Right lobe of liver (tissue), 6 donors: ENCODE results near the gene AP5S1. TPM values are rescaled to one million over a fixed set of nuclear protein-coding genes. Genes with fewer than 3 reads are reported as not detected.
A peak's percentile ranks its signal among the peaks of the same experiment; 100 is the strongest.

Experiments
- ATAC-seq, 4 donors: fragments of 200-7000 bp; cut with Tn5 transposase; one replicate each; pipeline ENCODE4 v1.9.1; 2020; ENCODE audit warnings: mild to moderate bottlenecking in 4 of 4, moderate library complexity in 4 of 4
- DNase-seq, 3 donors: peaks; one replicate each; pipeline ENCODE4 v3.0.0-alpha.2; 2020
- H3K27ac ChIP-seq, 3 donors: fragments of 200-600 bp; one replicate each; pipeline ENCODE4 v1.8.0; 2022
- H3K27me3 ChIP-seq, 2 donors: fragments of 200-600 bp; one replicate each; pipeline ENCODE4 v1.8.0; 2022
- H3K36me3 ChIP-seq, 4 donors: fragments of 200-600 bp; sonication (generic) in 1 of 4; one replicate each; pipeline versions ENCODE4 v1.5.1 to v1.8.0; 2017 to 2022; ENCODE audit warnings: control low read depth in 1 of 4
- H3K4me1 ChIP-seq, 4 donors: fragments of 200-600 bp; sonication (generic) in 1 of 4; one replicate each; pipeline versions ENCODE4 v1.5.1 to v1.8.0; 2017 to 2022; ENCODE audit warnings: control low read depth in 1 of 4
- H3K4me3 ChIP-seq, 3 donors: fragments of 200-600 bp; one replicate each; pipeline ENCODE4 v1.8.0; 2022
- H3K9me3 ChIP-seq, 4 donors: fragments of 200-600 bp; sonication (generic) in 1 of 4; one replicate each; pipeline versions ENCODE4 v1.5.1 to v1.8.0; 2017 to 2022; ENCODE audit warnings: control low read depth in 1 of 4
- POLR2A ChIP-seq: fragments of 450-650 bp; IDR thresholded peaks from one replicate; pipeline ENCODE4 v1.6.1; 2017; ENCODE audit warnings: antibody characterized with exemption, mild to moderate bottlenecking
- WGBS: methylation state at CpG from one replicate; pipeline ENCODE4 v1.1.6; 2018; ENCODE audit warnings: low coverage, low lambda C conversion rate; ENCODE audit not compliant: insufficient coverage; ENCODE audit errors: missing lambda C conversion rate; 5-methylcytosine and 5-hydroxymethylcytosine counted together
- intact Hi-C, 2 donors: fragments of 100-400 bp; cut with DNase I; formaldehyde crosslinking; loops; one replicate each; pipeline versions ENCODE4 v1.11.2 to v1.14.1; 2022
- total RNA-seq, 6 experiments: library from RNA; depleted of rRNA in 2 of 6; stranded (reverse); fragments of >200 nt in 2 of 6; fragmentation: NEBNext Ultra II Directional in 3 of 6; extraction: Animal tissue kit (Norgen Biotek cat#: 25700) in 3 of 6; gene quantifications; one replicate each; pipeline versions ENCODE4 v1.1.0 to v1.2.4, GENCODE V29; 2016 to 2023
- TF ChIP-seq, protein P1 (sequence below), 4 donors: fragments of 200-600 bp in 3 of 4; fragments of 450-650 bp in 1 of 4; IDR thresholded peaks; one replicate each; pipeline versions ENCODE4 v1.5.1 to v1.8.0; 2016 to 2022; ENCODE audit warnings: antibody characterized with exemption in 4 of 4, mild to moderate bottlenecking in 2 of 4
- donor health status: DM: no; HTN: yes; CAD: no.
- donor health status: DM: no; HTN: no; CAD: no.
- donor health status: DM: no; HTN: no; CAD: no.
- donor health status: DM: no; HTN: yes; CAD: no.
- donor health status: DM: no; HTN: yes; CAD: no.

AP5S1 gene
- total RNA-seq, 6 experiments from 2014 or later, result 7.7 to 16.1 (median 9.5) TPM

GRCh38 chr20:3818155-3819151, 1.9 kb upstream of the AP5S1 start:
- WGBS, result 72% methylated on average over 5 of the region's 8 CpGs
- Histone ChIP-seq H3K9me3 (no peaks in the 10 kb centered on the region), H3K4me1 (peaks cover 0 to 9% (median 7%) of the 10 kb centered on the region in 4 donors), H3K4me3 (no peak overlapping the region), H3K27ac (peak overlapping the region; percentile 8 to 47 (median 28)), H3K36me3 (peaks cover 0 to 15% (median 4%) of the 10 kb centered on the region in 4 donors), H3K27me3 (no peaks in the 10 kb centered on the region)
- no peak for TF ChIP-seq POLR2A
- TF ChIP-seq, protein P1, sequence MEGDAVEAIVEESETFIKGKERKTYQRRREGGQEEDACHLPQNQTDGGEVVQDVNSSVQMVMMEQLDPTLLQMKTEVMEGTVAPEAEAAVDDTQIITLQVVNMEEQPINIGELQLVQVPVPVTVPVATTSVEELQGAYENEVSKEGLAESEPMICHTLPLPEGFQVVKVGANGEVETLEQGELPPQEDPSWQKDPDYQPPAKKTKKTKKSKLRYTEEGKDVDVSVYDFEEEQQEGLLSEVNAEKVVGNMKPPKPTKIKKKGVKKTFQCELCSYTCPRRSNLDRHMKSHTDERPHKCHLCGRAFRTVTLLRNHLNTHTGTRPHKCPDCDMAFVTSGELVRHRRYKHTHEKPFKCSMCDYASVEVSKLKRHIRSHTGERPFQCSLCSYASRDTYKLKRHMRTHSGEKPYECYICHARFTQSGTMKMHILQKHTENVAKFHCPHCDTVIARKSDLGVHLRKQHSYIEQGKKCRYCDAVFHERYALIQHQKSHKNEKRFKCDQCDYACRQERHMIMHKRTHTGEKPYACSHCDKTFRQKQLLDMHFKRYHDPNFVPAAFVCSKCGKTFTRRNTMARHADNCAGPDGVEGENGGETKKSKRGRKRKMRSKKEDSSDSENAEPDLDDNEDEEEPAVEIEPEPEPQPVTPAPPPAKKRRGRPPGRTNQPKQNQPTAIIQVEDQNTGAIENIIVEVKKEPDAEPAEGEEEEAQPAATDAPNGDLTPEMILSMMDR (IDR thresholded peaks at IDR 0.05), result peak; percentile 63 to 75 (median 66)
- ATAC-seq, result peak; percentile 50 to 68 (median 65)
- DNase-seq, result peak; percentile 68 to 82 (median 76)
- intact Hi-C loops, result no loop called here

GRCh38 chr20:3819411-3820047, 818 bp upstream of the AP5S1 start:
- no peaks in the 10 kb centered on the region for H3K9me3 ChIP-seq

DNA sequence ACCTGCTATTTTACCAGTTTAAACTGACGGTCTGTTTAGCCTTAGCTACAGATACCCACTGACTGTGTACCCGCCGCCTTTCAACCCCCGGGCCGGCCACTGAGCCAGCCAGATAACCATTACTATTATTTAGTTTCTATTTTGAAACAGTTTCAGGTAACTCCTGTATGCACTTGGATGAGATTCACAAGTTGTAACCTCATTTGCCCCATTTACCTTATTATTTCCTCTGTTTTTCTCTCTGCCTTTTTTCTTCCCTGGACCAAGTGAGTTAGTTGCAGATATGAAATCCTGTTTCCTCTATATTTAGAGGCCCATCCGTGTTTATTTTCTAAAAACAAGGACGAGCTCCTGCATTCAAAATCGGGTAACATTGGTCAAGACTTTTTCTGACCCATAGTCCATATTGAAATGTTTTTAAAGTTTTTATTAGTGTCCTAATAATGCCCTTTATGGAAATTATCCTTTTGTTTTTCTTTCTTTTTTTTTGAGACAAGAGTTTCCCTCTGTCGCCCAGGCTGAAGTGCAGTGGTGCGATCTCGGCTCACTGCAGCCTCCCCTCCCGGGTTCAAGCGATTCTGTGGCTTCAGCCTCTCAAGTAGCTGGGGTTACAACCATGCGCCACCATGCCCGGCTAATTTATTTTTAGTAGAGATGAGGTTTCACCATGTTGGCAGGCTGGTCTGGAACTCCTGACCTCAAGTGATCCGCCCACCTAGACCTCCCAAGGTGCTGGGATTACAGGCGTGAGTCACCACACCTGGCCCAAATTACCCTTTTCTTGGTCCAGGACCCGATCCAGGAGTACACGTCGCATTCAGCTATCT, 767 bp downstream of the AP5S1 start:
- intact Hi-C loops, result loop anchor here (5.0 kb wide), 1 partner anchor 34 kb away; the partner anchor contains the start of gene CENPB (in 2 of the 2)
- ATAC-seq, result peak in 2 of 4 donors; percentile 15 to 18
- no peak for DNase-seq
- Histone ChIP-seq H3K4me3 (peak overlapping the region; percentile 63 to 81 (median 64)), H3K27ac (peak overlapping the region; percentile 97 to 100 (median 99)), H3K9me3 (no peaks in the 10 kb centered on the region), H3K27me3 (no peaks in the 10 kb centered on the region), H3K36me3 (peaks cover 0 to 25% (median 4%) of the 10 kb centered on the region in 4 donors), H3K4me1 (peaks cover 0 to 9% (median 7%) of the 10 kb centered on the region in 4 donors)
- WGBS, result 19% methylated on average over 14 of the region's 20 CpGs
- TF ChIP-seq, protein P1 (IDR thresholded peaks at IDR 0.05), result no peak
- no peak for TF ChIP-seq POLR2A

More at GRCh38 chr20:3819411-3820047, 818 bp upstream of the AP5S1 start:
- TF ChIP-seq, protein P1 (IDR thresholded peaks at IDR 0.05), result no peak
- no peak for TF ChIP-seq POLR2A
- peak overlapping the region; percentile 97 to 100 (median 99) for H3K27ac ChIP-seq
- no peak for DNase-seq
- H3K4me3 ChIP-seq, result peak overlapping the region; percentile 63 to 81 (median 64)
- H3K4me1 ChIP-seq, result peaks cover 0 to 9% (median 7%) of the 10 kb centered on the region in 4 donors
- WGBS, result 50% methylated on average over 14 of the region's 20 CpGs
- H3K36me3 ChIP-seq, result peaks cover 0 to 25% (median 4%) of the 10 kb centered on the region in 4 donors
- intact Hi-C loops, result loop anchor here (5.0 kb wide), 1 partner anchor 32 kb away; the partner anchor contains the start of gene CENPB (in 2 of the 2)
- H3K27me3 ChIP-seq, result no peaks in the 10 kb centered on the region
- no peak for ATAC-seq

- H3K4me3 ChIP-seq, result no peak overlapping the region
- no peak overlapping the region for H3K27ac ChIP-seq
- ATAC-seq (no peak), DNase-seq (no peak)
- H3K9me3 ChIP-seq, result no peaks in the 10 kb centered on the region
- intact Hi-C loops, result loop anchor here (5.0 kb wide), 1 partner anchor 35 kb away; the partner anchor contains the start of gene CENPB (in 2 of the 2)
- H3K36me3 ChIP-seq, result peaks cover 0 to 25% (median 4%) of the 10 kb centered on the region in 4 donors
- 88% methylated on average over 6 of the region's 14 CpGs for whole genome bisulfite sequencing
- H3K4me1 ChIP-seq, result peaks cover 0 to 9% (median 7%) of the 10 kb centered on the region in 4 donors
- TF ChIP-seq, protein P1 (IDR thresholded peaks at IDR 0.05), result no peak
- TF ChIP-seq POLR2A, result no peak
- H3K27me3 ChIP-seq, result no peaks in the 10 kb centered on the region
Observed at GRCh38 chr20:3821996-3822395, 1.6 kb downstream of the AP5S1 start.
